GM12878 (cell line): ENCODE measurements around the gene TNRC6B. TPM values are rescaled to one million over a fixed set of nuclear protein-coding genes. Genes with fewer than 3 reads are reported as not detected.

Source experiments
- ATAC-seq: fragments of 200-7000 bp; cut with Tn5 transposase; 3 replicates; pipeline ENCODE4 v1.9.1; 2020; ENCODE audit warnings: mild to moderate bottlenecking, moderate library complexity
- BruUV-seq: library from RNA; stranded (reverse); fragments of 400-500 nt; replicated peaks from 2 replicates; lab custom pipeline; 2021; lab: Mats Ljungman, UMichigan
- CTCF ChIA-PET: fragments of 300-600 bp; sonication (Branson Sonifier 250); formaldehyde crosslinking; extraction: SDS; loops from one replicate; lab custom pipeline; 2021; ENCODE audit warnings: inconsistent platforms; lab: Yijun Ruan, JAX
- POLR2A ChIA-PET: fragments of 350-600 bp; formaldehyde crosslinking; extraction: SDS; loops from one replicate; lab custom pipeline; 2021; ENCODE audit warnings: inconsistent platforms; lab: Charles Lee
- RAD21 ChIA-PET: fragments of 300-600 bp; sonication (Branson Sonifier 250); formaldehyde crosslinking; loops from one replicate; lab custom pipeline; 2023; ENCODE audit warnings: antibody characterized with exemption; ENCODE audit not compliant: unreplicated experiment; lab: Charles Lee
- SMC1A ChIA-PET: fragments of 300-600 bp; sonication (Branson Sonifier 250); formaldehyde crosslinking; loops from one replicate; lab custom pipeline; 2023; ENCODE audit not compliant: unreplicated experiment, uncharacterized antibody; lab: Charles Lee
- DNase-seq: peaks from one replicate; pipeline ENCODE4 v3.0.0-alpha.2; 2011; ENCODE audit warnings: low read depth, low spot score
- FAIRE-seq: peaks from 3 replicates; lab custom pipeline; 2011; peaks lifted over from hg19 to GRCh38; lab: Jason Lieb, UNC
- H2AFZ ChIP-seq: 2 replicates; pipeline ENCODE4 v1.6.0; 2011; ENCODE audit warnings: low read depth, low read length, control low read depth; ENCODE audit not compliant: control insufficient read depth
- H3K27ac ChIP-seq: 2 replicates; pipeline ENCODE4 v1.5.1; 2011; ENCODE audit warnings: control low read depth; ENCODE audit not compliant: control insufficient read depth, insufficient read depth
- H3K27me3 ChIP-seq, 2 experiments: replicated peaks in 1 of 2; 2 replicates each; pipeline versions ENCODE4 v1.6.0 to v1.6.1; 2011; ENCODE audit warnings: low read length in 1 of 2; ENCODE audit not compliant: control insufficient read depth in 2 of 2, insufficient read depth in 2 of 2
- H3K36me3 ChIP-seq, 2 experiments: 2 replicates each; pipeline ENCODE4 v1.5.1; 2011; ENCODE audit warnings: low read length in 1 of 2; ENCODE audit not compliant: control insufficient read depth in 2 of 2, insufficient read depth in 2 of 2
- H3K4me1 ChIP-seq: 2 replicates; pipeline ENCODE4 v1.6.1; 2011; ENCODE audit warnings: mild to moderate bottlenecking, low read length, moderate library complexity, mixed read lengths; ENCODE audit not compliant: control insufficient read depth, insufficient read depth
- H3K4me2 ChIP-seq: 2 replicates; pipeline ENCODE4 v1.6.0; 2011; ENCODE audit warnings: control low read depth; ENCODE audit not compliant: control insufficient read depth, insufficient read depth
- H3K4me3 ChIP-seq: fragments of 200-600 bp; sonication (generic); 2 replicates; pipeline ENCODE4 v1.5.1; 2016
- H3K79me2 ChIP-seq: 2 replicates; pipeline ENCODE4 v1.6.0; 2011; ENCODE audit warnings: low read length; ENCODE audit not compliant: control insufficient read depth, insufficient read depth
- H3K9ac ChIP-seq: 2 replicates; pipeline ENCODE4 v1.8.0; 2011; ENCODE audit warnings: low read length, control low read depth, mixed read lengths; ENCODE audit not compliant: control insufficient read depth, insufficient read depth
- H3K9me3 ChIP-seq: replicated peaks from 3 replicates; pipeline ENCODE4 v1.5.1; 2011; ENCODE audit warnings: mild to moderate bottlenecking, low read length; ENCODE audit not compliant: control insufficient read depth, insufficient read depth
- H4K20me1 ChIP-seq: 2 replicates; pipeline ENCODE4 v1.6.0; 2011; ENCODE audit not compliant: control insufficient read depth, insufficient read depth
- BCL11A ChIP-seq: IDR thresholded peaks from 2 replicates; pipeline ENCODE4 v1.6.1; 2011; ENCODE audit warnings: low read depth, low read length
- CBX3 ChIP-seq: fragments of 200-600 bp; sonication (generic); IDR thresholded peaks from 2 replicates; pipeline ENCODE4 v1.6.1; 2016; ENCODE audit warnings: low read depth, borderline replicate concordance
- CEBPB ChIP-seq, 2 experiments: fragments of 150-350 bp in 1 of 2; IDR thresholded peaks; 2 replicates each; pipeline ENCODE4 v1.6.1; 2012 to 2014; ENCODE audit warnings: low read depth in 2 of 2, low read length in 2 of 2, borderline replicate concordance in 1 of 2, inconsistent platforms in 1 of 2
- E4F1 ChIP-seq: fragments of 450-650 bp; IDR thresholded peaks from 2 replicates; pipeline ENCODE4 v1.6.1; 2018; ENCODE audit warnings: borderline replicate concordance, mild to moderate bottlenecking; ENCODE audit not compliant: partially characterized antibody
- EED ChIP-seq: sonication (generic); IDR thresholded peaks from 2 replicates; pipeline ENCODE4 v1.6.1; 2016; ENCODE audit warnings: antibody characterized with exemption, low read depth
- ESRRA ChIP-seq: IDR thresholded peaks from 2 replicates; pipeline ENCODE4 v1.6.1; 2012; ENCODE audit warnings: mild to moderate bottlenecking, low read length, improper control_type of control experiment
- FOXK2 ChIP-seq: fragments of 450-650 bp; IDR thresholded peaks from 2 replicates; pipeline ENCODE4 v1.6.1; 2017; ENCODE audit warnings: mild to moderate bottlenecking, moderate library complexity
- JUNB ChIP-seq: IDR thresholded peaks from 2 replicates; pipeline ENCODE4 v1.6.1; 2016; ENCODE audit warnings: antibody characterized with exemption, mild to moderate bottlenecking
- MTA2 ChIP-seq: fragments of 450-650 bp; IDR thresholded peaks from 2 replicates; pipeline ENCODE4 v1.6.1; 2016; ENCODE audit warnings: low read depth, mild to moderate bottlenecking, moderate library complexity
- NR2C1 ChIP-seq: fragments of 450-650 bp; IDR thresholded peaks from 2 replicates; pipeline ENCODE4 v1.6.1; 2017; ENCODE audit warnings: antibody characterized with exemption, mild to moderate bottlenecking, moderate library complexity
- NR2C2 ChIP-seq: IDR thresholded peaks from 2 replicates; pipeline ENCODE4 v1.6.1; 2011; ENCODE audit warnings: borderline replicate concordance, low read depth; ENCODE audit not compliant: control insufficient read depth, insufficient read length
- RAD21 ChIP-seq: IDR thresholded peaks from 2 replicates; pipeline ENCODE4 v1.6.1; 2011; ENCODE audit warnings: mild to moderate bottlenecking, low read depth, low read length, moderate library complexity; ENCODE audit not compliant: insufficient read depth
- RB1 ChIP-seq: fragments of 450-650 bp; formaldehyde crosslinking; IDR thresholded peaks from 2 replicates; pipeline ENCODE4 v1.6.1; 2017; ENCODE audit warnings: mild to moderate bottlenecking, borderline replicate concordance
- REST ChIP-seq: IDR thresholded peaks from 2 replicates; pipeline ENCODE4 v1.6.1; 2012; ENCODE audit warnings: mild to moderate bottlenecking, low read depth, low read length
- SIN3A ChIP-seq: IDR thresholded peaks from 2 replicates; pipeline ENCODE4 v1.6.1; 2012; ENCODE audit warnings: low read depth, low read length, improper control_type of control experiment
- SPI1 ChIP-seq: IDR thresholded peaks from 2 replicates; pipeline ENCODE4 v1.6.1; 2011; ENCODE audit warnings: low read depth, mild to moderate bottlenecking, low read length, moderate library complexity, borderline replicate concordance; ENCODE audit not compliant: insufficient read depth
- SRF ChIP-seq, 2 experiments: IDR thresholded peaks; 2 replicates each; pipeline ENCODE4 v1.6.1; 2011; ENCODE audit warnings: low read depth in 2 of 2, low read length in 2 of 2, mild to moderate bottlenecking in 1 of 2, moderate library complexity in 1 of 2
- ZNF24 ChIP-seq: fragments of 450-650 bp; IDR thresholded peaks from 2 replicates; pipeline ENCODE4 v1.6.1; 2017; ENCODE audit warnings: antibody characterized with exemption, mild to moderate bottlenecking
- whole genome bisulfite sequencing: methylation state at CpG from one replicate; pipeline ENCODE4 v1.1.6; 2016; ENCODE audit warnings: low lambda C conversion rate; ENCODE audit not compliant: insufficient replicate concordance, insufficient coverage; ENCODE audit errors: missing lambda C conversion rate; 5-methylcytosine and 5-hydroxymethylcytosine counted together
- in situ Hi-C: fragments of 300-500 bp; cut with MboI; formaldehyde crosslinking; loops from 9 replicates; pipeline ENCODE4 v1.14.3; 2018; ENCODE audit warnings: mixed read lengths
- intact Hi-C: fragments of 100-400 bp; cut with micrococcal nuclease; formaldehyde crosslinking; loops from one replicate; pipeline ENCODE4 v1.14.2; 2022; ENCODE audit not compliant: unreplicated experiment
- polyA plus RNA-seq, 11 experiments: library from polyadenylated mRNA; depleted of rRNA in 4 of 11; unstranded in 6 of 11; stranded (reverse) in 5 of 11; fragments of >200 nt; fragmentation: Nextera tagmentation in 4 of 11; fragmentation: Illumina TruSeq in 1 of 11; extraction: Ambion mirVana in 4 of 11; extraction: Trizol in 1 of 11; gene quantifications; 1 replicate in 1 of 11; 2 replicates in 10 of 11; pipeline versions ENCODE4 v1.2.1 to v1.2.3, GENCODE V29; 2011 to 2016; ENCODE audit warnings: inconsistent platforms in 2 of 11, missing spikeins in 2 of 11, low read depth in 1 of 11
- total RNA-seq, 4 experiments: library from RNA; depleted of rRNA in 3 of 4; stranded (reverse); fragments of >200 nt in 3 of 4; fragmentation: Illumina TruSeq in 1 of 4; extraction: Trizol in 1 of 4; gene quantifications; 2 replicates each; pipeline versions ENCODE4 v1.2.1 to v1.2.3, GENCODE V29; 2013 to 2021

Gene TNRC6B
- total and polyA plus RNA-seq, 10 of the 15 experiments (the other 5 are each of a cell fraction or from before 2014, with no cell fraction given) = 3.6 to 32.8 (median 16.4) TPM

DNA sequence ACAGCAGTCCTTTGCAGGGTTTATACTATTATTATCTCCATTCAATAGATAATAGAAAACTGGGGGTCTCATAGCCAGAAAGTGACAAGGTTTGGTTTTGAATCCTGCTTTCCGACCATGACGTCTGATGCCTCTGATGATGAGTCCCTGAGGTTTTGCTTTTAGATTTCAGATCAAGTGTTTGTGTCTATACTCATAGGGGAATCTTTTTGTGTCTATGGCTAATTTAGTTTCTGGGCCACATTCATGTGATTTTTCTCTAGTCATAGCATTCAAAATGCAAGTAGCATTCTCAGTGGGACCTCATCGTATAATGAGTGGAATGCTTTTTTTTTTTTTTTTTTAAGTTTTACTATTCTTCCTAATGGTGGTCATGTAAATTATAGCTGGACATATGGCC, 72.9 kb downstream of the TNRC6B start (continued):
- TF ChIP-seq CBX3 (no peak), MTA2 (peak; percentile 76; the same call in 1 of the 2 replicates), BCL11A (peak; percentile 54), RB1 (no peak)

- ChIA-PET RAD21 (interaction anchor here (0.6 to 2.1 kb wide), 6 partner anchors 13 to 279 kb away, joined by 3 to 6 read pairs (median 4); partner anchors contain the start of gene TNRC6B), SMC1A (interaction anchor here (0.6 to 1.5 kb wide), 6 partner anchors 13 to 226 kb away, joined by 3 to 5 read pairs (median 3); partner anchors contain the start of gene TNRC6B), POLR2A (interaction anchor here (0.6 to 1.3 kb wide), 3 partner anchors 13 to 1419 kb away, joined by 3 to 5 read pairs (median 3); no protein-coding TSS in a partner anchor), CTCF (interaction anchor here (0.7 kb wide), 1 partner anchor 97 kb away, joined by 3 read pairs; no protein-coding TSS in a partner anchor)
- 94% methylated on average over 4 of the region's 4 CpGs for WGBS
- intact Hi-C loops = no loop called here
- H2AFZ ChIP-seq = no peak overlapping the region
- H3K27ac ChIP-seq = no peak overlapping the region
- no peaks in the 10 kb centered on the region for H4K20me1 ChIP-seq
- H3K9me3 ChIP-seq = no peaks in the 10 kb centered on the region
- no peak overlapping the region for H3K4me2 ChIP-seq
- in situ Hi-C loops = no loop called here
- TF ChIP-seq FOXK2 (no peak), E4F1 (no peak), CEBPB (IDR thresholded peaks at IDR 0.05; ENCODE audit: borderline replicate concordance in 1 of 2, low read depth in 2 of 2, low read length in 2 of 2) (no peak), JUNB (no peak), SRF (IDR thresholded peaks at IDR 0.05; ENCODE audit: low read depth in 2 of 2, low read length in 2 of 2) (no peak), NR2C2 (no peak), ZNF24 (no peak), EED (no peak), SPI1 (no peak), REST (no peak), ESRRA (no peak), RAD21 (no peak), NR2C1 (no peak), SIN3A (no peak)
- no TSS peak for BruUV-seq
- H3K79me2 ChIP-seq = peaks cover 1% of the 10 kb centered on the region; the same call in 1 of the 2 replicates
- H3K4me3 ChIP-seq = no peak overlapping the region
- no peak for ATAC-seq
- no peak for FAIRE-seq
- H3K27me3 ChIP-seq = no peaks in the 10 kb centered on the region
- H3K4me1 ChIP-seq = 0 out of 2 replicates have a peak, but pooled peaks cover 4% of the 10 kb centered on the region
- DNase-seq = no peak
- peaks cover 5 to 8% of the 10 kb centered on the region in 2 experiments for H3K36me3 ChIP-seq
- no peak overlapping the region for H3K9ac ChIP-seq
These were observed 73.4 kb downstream of the TNRC6B start for GRCh38 chr22:40251106-40251505.
